ENCODE data around the gene MYH15.

- TF ChIP-seq CTCF (IDR thresholded peaks at IDR 0.05) (no peak), POLR2A (IDR thresholded peaks at IDR 0.05) (no peak), POLR2AphosphoS5 (IDR thresholded peaks at IDR 0.05) (no peak), EP300 (IDR thresholded peaks at IDR 0.05) (no peak)
Observed at GRCh38 chr3:108341911-108342310, 168.5 kb downstream of the MYH15 start.
